GM21825 (cell line): ENCODE data around the gene PBRM1.

Source experiments
- ATAC-seq: cut with Tn5 transposase; IDR thresholded peaks from one replicate; pipeline ENCODE4 v1.9.1; 2021; ENCODE audit warnings: mild to moderate bottlenecking, moderate library complexity; ENCODE audit not compliant: unreplicated experiment

PBRM1 gene

GRCh38 chr3:52670621-52671521 is 14.8 kb downstream of the PBRM1 start:
- ATAC-seq, result peak; percentile 71

GRCh38 chr3:52663098-52663497 is 22.6 kb downstream of the PBRM1 start:
- ATAC-seq, result no peak

DNA sequence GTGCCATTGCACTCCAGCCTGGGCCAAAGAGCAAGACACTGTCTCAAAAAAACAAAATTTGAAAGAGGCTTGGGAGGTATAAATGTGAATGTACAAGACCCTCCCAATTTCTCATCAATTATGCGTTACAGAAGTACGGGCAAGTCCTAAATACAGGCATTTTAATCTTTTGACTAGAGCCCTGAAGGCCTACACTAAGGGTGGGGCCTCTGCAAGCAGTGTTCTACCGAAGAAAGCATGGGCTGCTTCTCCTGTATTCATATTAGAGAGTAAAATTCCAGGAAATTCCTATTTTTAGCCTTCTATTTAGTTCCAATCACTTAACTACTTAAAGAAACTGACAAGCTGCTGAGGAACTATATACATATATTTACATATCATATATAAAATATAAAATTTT is 25.7 kb downstream of the PBRM1 start:
- no peak for ATAC-seq

GRCh38 chr3:52655895-52656294 is 29.8 kb downstream of the PBRM1 start:
- no peak for ATAC-seq

DNA sequence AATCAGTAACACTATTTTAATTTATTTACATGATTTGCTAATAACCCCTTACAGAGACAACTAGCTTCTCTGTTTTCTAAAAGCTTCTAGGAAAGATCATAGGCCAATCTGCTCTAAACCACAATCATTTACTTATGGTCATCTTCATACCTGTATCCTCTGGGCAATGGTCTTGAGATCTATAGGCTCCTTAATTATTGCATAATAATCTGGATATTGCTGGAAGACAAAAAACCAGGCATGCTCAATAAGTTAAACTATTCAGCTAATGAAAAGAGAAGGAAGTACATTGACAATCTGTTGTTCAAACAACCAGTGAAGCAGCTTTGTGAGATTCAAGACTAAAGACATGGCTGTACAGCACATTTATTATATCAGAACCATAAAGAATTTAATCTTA is 34.1 kb downstream of the PBRM1 start:
- no peak for ATAC-seq

DNA sequence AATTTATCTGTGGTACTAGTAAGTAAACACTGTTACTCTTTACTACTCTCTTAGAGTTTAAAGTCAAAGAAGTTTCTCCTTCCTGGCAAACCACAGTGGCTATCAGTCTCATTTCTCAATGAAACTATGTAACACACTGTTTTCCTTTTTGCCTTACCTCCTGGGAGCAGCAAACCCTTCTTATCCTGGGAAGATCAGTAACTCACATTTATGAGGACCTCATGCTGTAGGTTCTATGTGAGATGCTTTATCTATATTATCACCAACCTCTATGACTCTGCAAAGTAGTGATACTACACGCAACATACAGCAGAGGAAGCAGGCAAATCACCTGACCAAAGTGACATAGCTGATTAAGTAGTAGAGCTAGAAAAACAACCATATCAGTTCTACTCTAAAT is 35.3 kb downstream of the PBRM1 start:
- ATAC-seq, result no peak

- no peak for ATAC-seq
These were observed 36.1 kb downstream of the PBRM1 start for GRCh38 chr3:52649461-52650210.

GRCh38 chr3:52645549-52645948 is 40.2 kb downstream of the PBRM1 start:
- ATAC-seq, result no peak

- no peak for ATAC-seq
These were observed 49.0 kb downstream of the PBRM1 start for GRCh38 chr3:52636673-52637072.

- no peak for ATAC-seq
These were observed 51.9 kb downstream of the PBRM1 start for GRCh38 chr3:52633786-52634185.

DNA sequence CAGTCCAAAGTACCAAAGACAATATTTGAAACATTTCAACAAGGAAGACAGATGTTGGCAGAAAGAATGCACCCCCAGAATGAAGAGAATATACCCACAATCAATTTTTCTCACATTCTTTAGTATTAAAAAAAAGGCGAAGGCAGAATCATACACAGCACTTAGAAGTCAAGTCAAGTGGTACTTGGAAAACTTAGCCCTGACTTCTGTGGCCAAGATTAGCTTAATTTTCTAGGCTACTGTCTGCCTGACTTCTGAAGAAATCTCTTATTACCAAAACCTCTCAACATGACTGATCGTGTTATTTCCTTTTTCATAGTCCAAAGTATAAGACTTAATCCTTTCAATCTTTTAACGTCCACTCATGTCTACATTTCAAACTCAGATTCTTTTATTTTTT is 60.7 kb downstream of the PBRM1 start:
- no peak for ATAC-seq

GRCh38 chr3:52623234-52623792 is 62.4 kb downstream of the PBRM1 start:
- ATAC-seq, result no peak

GRCh38 chr3:52620580-52620979 is 65.1 kb downstream of the PBRM1 start:
- ATAC-seq, result no peak

DNA sequence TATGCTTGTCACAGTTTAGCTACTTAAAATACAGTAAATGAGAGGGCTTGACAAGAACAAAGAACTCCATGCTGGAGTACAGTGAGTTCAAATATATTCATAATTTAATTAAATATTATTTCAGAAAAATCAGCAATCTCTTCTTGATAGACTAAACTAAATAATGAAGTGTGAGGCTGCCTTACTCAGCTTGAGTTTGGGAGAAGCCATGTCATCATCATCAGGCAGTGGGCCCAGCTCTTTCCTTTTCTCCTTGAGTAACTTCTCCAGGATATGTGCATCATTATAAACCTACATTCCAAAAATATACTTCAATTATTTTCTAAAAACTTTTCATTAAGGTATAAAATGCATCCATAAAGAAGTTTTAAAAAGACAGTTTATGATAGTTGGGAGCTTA is 70.5 kb downstream of the PBRM1 start:
- no peak for ATAC-seq

DNA sequence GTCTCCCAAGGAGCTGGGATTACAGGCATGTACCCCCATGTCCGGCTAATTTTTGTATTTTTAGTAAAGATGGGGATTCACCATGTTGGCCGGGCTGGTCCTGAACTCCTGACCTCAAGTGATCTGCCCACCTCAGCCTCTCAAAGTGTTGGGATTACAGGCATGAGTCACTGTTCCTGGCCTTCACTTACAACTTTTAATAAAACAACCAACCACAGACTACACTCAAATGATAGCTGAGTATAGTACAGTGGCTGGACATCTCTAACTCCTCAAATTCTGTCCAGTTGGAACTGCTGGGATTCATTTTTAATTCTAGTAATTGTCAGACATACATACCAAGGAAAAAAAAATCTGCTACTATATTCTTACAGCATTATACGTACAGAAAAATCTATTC is 71.0 kb downstream of the PBRM1 start:
- no peak for ATAC-seq

- no peak for ATAC-seq
These were observed 76.3 kb downstream of the PBRM1 start for GRCh38 chr3:52609316-52609815.

DNA sequence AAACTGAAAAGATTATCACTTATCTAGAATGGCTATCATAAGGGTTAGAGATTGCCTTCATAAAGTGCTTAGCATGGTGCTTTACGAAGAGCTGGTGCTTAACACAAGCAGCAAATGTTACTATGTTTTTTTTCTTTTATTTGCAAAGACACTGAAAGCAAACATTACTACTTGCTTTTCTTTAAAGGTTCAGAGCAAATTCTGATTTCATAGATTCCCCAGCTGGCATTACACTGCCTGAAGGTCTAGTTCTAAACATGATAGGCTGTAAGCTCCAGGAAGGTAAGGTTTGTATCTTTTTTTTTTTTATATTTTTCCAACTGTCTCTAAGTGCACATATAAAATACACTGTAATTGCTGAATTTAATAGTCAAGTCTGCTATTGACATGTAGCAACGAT is 77.4 kb downstream of the PBRM1 start:
- no peak for ATAC-seq

DNA sequence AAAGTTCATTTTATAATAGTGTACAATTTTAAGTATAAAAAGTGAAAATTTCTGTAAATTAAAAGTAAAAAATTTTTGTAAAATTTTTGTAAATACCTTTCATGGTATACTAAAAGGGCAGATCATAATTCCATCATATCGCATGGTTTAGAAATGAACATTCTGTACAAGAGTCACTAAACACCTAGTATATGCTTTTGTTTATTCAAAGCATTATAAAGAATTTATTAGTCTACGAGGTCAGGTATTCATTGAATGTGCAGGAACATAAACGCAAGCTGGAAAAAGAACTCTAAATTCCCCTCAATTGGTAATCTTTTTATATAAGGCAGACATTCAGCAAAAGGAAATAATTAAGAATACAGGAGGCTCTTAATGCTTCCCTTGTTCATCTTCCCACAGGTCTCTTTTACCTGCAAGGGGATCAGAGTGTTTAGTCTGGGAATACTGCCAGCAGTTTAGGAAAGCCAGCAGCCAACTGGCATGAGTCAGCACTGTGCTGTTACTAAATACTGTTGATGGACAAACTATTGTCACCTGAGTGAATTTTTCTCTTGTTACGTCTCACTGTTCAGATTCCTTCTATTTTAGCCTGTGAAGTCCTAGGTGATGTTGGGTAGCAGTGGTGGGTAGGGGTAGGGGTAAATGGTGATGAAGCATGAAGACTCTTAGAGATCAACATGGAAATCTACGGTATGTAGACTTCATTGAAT is 79.2 kb downstream of the PBRM1 start:
- no peak for ATAC-seq

DNA sequence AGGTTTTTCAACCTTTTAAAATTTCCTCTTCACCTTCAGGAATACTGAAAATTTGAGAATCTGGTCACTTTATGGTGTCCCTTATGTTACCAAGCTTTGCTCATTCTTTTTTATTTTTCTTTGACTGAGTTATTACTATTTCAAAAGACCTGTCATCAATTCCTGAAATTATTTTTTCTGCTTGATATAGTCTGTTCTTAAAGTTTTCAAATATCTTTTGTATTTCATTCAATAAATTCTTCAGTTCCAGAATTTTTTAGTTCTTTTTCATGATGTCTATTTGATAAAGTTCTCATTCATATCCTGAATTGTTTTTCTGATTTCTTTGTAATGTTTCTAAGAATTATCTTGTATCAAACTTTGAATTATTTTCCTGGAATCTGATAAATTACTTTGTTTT is 85.5 kb downstream of the PBRM1 start:
- no peak for ATAC-seq

DNA sequence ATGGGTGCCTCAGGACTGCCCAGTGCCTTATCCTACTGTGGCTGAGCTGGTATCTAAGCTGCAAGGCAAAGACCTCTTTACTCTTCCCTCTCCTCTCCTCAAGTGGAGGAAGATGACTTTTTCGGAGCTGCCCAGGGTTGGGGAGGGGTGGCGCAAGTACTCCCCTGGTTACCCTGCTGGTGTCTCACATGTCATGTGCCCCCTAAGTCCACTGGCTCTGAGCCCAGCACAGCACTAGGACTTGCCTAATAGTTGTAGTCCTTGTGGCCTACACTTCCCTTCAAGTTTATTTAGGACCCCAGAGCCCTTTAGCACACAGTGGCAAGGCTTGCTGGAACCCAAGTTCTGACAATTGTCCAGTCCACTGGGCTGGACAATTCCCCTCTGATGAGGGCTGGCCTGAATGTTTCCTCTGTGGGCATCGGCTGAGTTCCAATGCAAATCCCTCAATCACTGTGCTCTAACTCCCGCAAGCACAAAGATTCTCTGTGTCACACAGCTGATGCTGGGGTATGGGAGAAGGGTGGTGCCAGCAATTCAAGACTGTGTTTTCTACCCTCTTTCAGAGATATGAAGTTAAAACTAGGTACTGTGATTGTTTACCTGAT is 89.0 kb downstream of the PBRM1 start:
- ATAC-seq, result no peak

DNA sequence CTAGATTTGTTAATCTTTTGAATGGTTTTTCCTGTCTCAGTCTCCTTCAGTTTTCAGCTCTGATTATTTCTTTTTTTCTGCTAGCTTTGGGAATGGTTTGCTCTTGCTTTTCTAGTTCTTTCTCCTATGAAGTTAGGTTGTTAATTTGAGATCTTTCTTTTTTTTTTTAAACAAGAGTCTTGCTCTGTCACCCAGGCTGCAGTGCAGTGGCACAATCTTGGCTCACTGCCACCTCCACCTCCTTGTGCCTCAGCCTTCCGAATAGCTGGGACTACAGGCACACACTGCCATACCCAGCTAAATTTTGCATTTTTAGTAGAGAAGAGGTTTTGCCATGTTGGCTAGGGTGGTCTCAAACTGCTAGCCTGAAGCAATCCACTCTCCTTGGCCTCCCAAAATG is 92.6 kb downstream of the PBRM1 start:
- no peak for ATAC-seq
